Bladder microvascular endothelial cell (primary cell): ENCODE results near the gene TMEM38B. TPM values are rescaled to one million over a fixed set of nuclear protein-coding genes. Genes with fewer than 3 reads are reported as not detected.

Experiments
- total RNA-seq: library from RNA; depleted of rRNA; stranded (reverse); fragments of >200 nt; gene quantifications from 2 replicates; pipeline ENCODE4 v1.2.3, GENCODE V29; 2014

TMEM38B gene
- total RNA-seq = 2.1 and 6.3 TPM in 2 replicates

GRCh38 chr9:105694190-105694847 is at the start of gene TMEM38B:
Gene TMEM38B, plus strand, starts transcription at chr9:105694541. Its CDS starts 120 bp downstream, at chr9:105694661.

DNA sequence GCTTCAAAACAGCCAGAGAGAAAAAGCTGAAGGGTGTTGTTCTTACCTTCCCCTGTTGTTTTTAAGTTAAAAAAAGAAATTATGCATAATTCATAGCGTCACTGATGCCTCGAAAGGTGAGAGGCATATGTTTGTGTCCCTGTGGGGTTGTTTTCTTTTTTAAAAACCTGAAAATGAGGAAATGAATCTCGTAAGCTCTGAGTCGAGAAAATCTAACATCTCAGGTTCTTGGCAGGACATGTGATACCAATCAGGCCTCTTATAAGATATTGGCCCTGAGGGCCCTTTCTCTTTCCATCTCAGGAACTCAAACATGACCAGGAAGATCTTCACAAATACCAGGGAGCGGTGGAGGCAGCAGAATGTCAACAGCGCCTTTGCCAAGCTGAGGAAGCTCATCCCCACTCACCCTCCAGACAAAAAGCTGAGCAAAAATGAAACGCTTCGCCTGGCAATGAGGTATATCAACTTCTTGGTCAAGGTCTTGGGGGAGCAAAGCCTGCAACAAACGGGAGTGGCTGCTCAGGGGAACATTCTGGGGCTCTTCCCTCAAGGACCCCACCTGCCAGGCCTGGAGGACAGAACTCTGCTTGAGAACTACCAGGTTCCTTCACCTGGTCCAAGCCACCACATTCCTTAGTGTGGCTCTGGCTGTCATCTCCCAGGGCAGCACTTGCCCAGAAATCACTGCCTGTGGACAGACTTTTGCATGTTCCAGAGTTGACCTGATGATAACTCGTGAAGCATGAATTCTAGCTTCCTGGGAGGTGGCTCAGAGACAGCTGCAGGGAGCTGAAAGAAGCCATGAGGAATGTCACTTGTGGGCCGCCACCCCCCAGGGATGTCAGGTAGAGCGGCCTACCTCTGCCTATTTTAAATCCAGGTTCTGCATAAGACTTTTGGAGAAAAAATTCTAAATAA is 31.9 kb upstream of the TMEM38B start, which contains the start of gene TAL2:
Gene TAL2, plus strand, starts transcription at position 274 of the 921 bp plus-strand sequence. Its CDS starts 40 bp downstream, at position 314.

Other genes starting within 250 kb of the TMEM38B start
- 2.1 and 6.5 TPM in 2 replicates for gene FSD1L, start 246.5 kb upstream of the TMEM38B start, total RNA-seq
- 3.7 and 17.7 TPM in 2 replicates for gene FKTN, start 136.4 kb upstream of the TMEM38B start, total RNA-seq
- not detected in 2 replicates for gene TAL2, start 32.1 kb upstream of the TMEM38B start, total RNA-seq